IMR-90 (cell line): ENCODE results near the gene PPM1H. TPM values are rescaled to one million over a fixed set of nuclear protein-coding genes. Genes with fewer than 3 reads are reported as not detected.

Experiments
- ATAC-seq: fragments of 200-7000 bp; cut with Tn5 transposase; 2 replicates; pipeline ENCODE4 v1.9.1; 2020; ENCODE audit warnings: low read depth, mild to moderate bottlenecking, moderate library complexity
- BruUV-seq: library from RNA; stranded (reverse); fragments of 400-500 nt; replicated peaks from 2 replicates; lab custom pipeline; 2021; lab: Mats Ljungman, UMichigan
- CTCF ChIA-PET: fragments of 300-600 bp; formaldehyde crosslinking; extraction: SDS; loops from one replicate; lab custom pipeline; 2021; ENCODE audit warnings: antibody characterized with exemption; lab: Yijun Ruan, JAX
- POLR2A ChIA-PET: fragments of 300-600 bp; sonication (Branson Sonifier 250); formaldehyde crosslinking; loops from one replicate; lab custom pipeline; 2022; ENCODE audit warnings: antibody characterized with exemption; ENCODE audit not compliant: unreplicated experiment; lab: Charles Lee
- DNase-seq: peaks from one replicate; pipeline ENCODE4 v3.0.0; 2013
- H2AFZ ChIP-seq: replicated peaks from 2 replicates; pipeline ENCODE3; 2013; ENCODE audit warnings: low read length, mild to moderate bottlenecking; ENCODE audit not compliant: poor library complexity
- H2AK5ac ChIP-seq: 2 replicates; pipeline ENCODE4 v1.6.1; 2013; ENCODE audit warnings: low read depth, low read length, inconsistent platforms
- H2AK9ac ChIP-seq: replicated peaks from 2 replicates; pipeline ENCODE3; 2013; ENCODE audit warnings: mild to moderate bottlenecking, low read depth, low read length, moderate library complexity; ENCODE audit not compliant: poor library complexity
- H2BK120ac ChIP-seq: 2 replicates; pipeline ENCODE4 v1.6.1; 2013; ENCODE audit warnings: low read depth, low read length, inconsistent platforms
- H2BK15ac ChIP-seq: 3 replicates; pipeline ENCODE4 v1.6.1; 2013; ENCODE audit warnings: low read depth, low read length, inconsistent platforms
- H2BK20ac ChIP-seq: 2 replicates; pipeline ENCODE4 v1.6.1; 2013; ENCODE audit warnings: low read depth, mild to moderate bottlenecking, inconsistent platforms, low read length, moderate library complexity
- H2BK5ac ChIP-seq: 2 replicates; pipeline ENCODE4 v1.6.1; 2013; ENCODE audit warnings: mild to moderate bottlenecking, low read depth, low read length, inconsistent platforms; ENCODE audit not compliant: poor library complexity, severe bottlenecking
- H3K14ac ChIP-seq: replicated peaks from 2 replicates; pipeline ENCODE4 v1.6.1; 2013; ENCODE audit warnings: low read depth, low read length, inconsistent platforms
- H3K18ac ChIP-seq: 2 replicates; pipeline ENCODE4 v1.6.1; 2013; ENCODE audit warnings: low read depth, low read length, control low read depth
- H3K23ac ChIP-seq: 2 replicates; pipeline ENCODE4 v1.6.1; 2013; ENCODE audit warnings: low read depth, low read length, inconsistent platforms
- H3K27ac ChIP-seq: 2 replicates; pipeline ENCODE4 v1.5.1; 2013; ENCODE audit warnings: mild to moderate bottlenecking, control low read depth, low read length; ENCODE audit not compliant: insufficient read depth
- H3K27me3 ChIP-seq: 2 replicates; pipeline ENCODE4 v1.6.1; 2013; ENCODE audit warnings: low read length; ENCODE audit not compliant: control insufficient read depth, insufficient read depth
- H3K36me3 ChIP-seq: 2 replicates; pipeline ENCODE4 v1.6.1; 2013; ENCODE audit warnings: low read length, mixed read lengths; ENCODE audit not compliant: control insufficient read depth, insufficient read depth
- H3K4ac ChIP-seq: 2 replicates; pipeline ENCODE4 v1.6.1; 2013; ENCODE audit warnings: low read depth, low read length, inconsistent platforms
- H3K4me1 ChIP-seq: 2 replicates; pipeline ENCODE4 v1.6.1; 2013; ENCODE audit warnings: low read length, mixed read lengths; ENCODE audit not compliant: control insufficient read depth, insufficient read depth
- H3K4me2 ChIP-seq: 2 replicates; pipeline ENCODE4 v1.6.1; 2013; ENCODE audit warnings: low read depth, mild to moderate bottlenecking, control low read depth, low read length, moderate library complexity
- H3K4me3 ChIP-seq: 2 replicates; pipeline ENCODE4 v1.5.1; 2013; ENCODE audit warnings: low read depth, mild to moderate bottlenecking, control low read depth, low read length, moderate library complexity; ENCODE audit not compliant: insufficient read depth
- H3K56ac ChIP-seq: 2 replicates; pipeline ENCODE4 v1.6.1; 2013; ENCODE audit warnings: low read length, inconsistent platforms; ENCODE audit not compliant: insufficient read depth; ENCODE audit errors: extremely low read depth
- H3K79me1 ChIP-seq, 2 experiments: 2 replicates each; pipeline ENCODE4 v1.6.1; 2013; ENCODE audit warnings: low read length in 2 of 2, inconsistent platforms in 1 of 2, low read depth in 1 of 2
- H3K9ac ChIP-seq: 2 replicates; pipeline ENCODE4 v1.6.1; 2013; ENCODE audit warnings: low read depth, low read length, control low read depth
- H3K9me1 ChIP-seq: 2 replicates; pipeline ENCODE4 v1.6.1; 2013; ENCODE audit warnings: low read length, inconsistent platforms; ENCODE audit not compliant: insufficient read depth
- H3K9me3 ChIP-seq: 2 replicates; pipeline ENCODE4 v1.6.1; 2013; ENCODE audit warnings: low read length; ENCODE audit not compliant: control insufficient read depth, insufficient read depth
- H4K20me1 ChIP-seq: 2 replicates; pipeline ENCODE4 v1.6.1; 2013; ENCODE audit warnings: low read length, inconsistent platforms; ENCODE audit not compliant: insufficient read depth
- H4K5ac ChIP-seq: 2 replicates; pipeline ENCODE4 v1.6.1; 2013; ENCODE audit warnings: mild to moderate bottlenecking, low read depth, low read length, control low read depth
- H4K8ac ChIP-seq, 2 experiments: 2 replicates each; pipeline ENCODE4 v1.6.1; 2013; ENCODE audit warnings: low read depth in 2 of 2, low read length in 2 of 2, control low read depth in 1 of 2, inconsistent platforms in 1 of 2
- H4K91ac ChIP-seq: 2 replicates; pipeline ENCODE4 v1.6.1; 2013; ENCODE audit warnings: low read depth, low read length, inconsistent platforms; ENCODE audit not compliant: insufficient read depth
- BHLHE40 ChIP-seq: fragments of 150-350 bp; IDR thresholded peaks from 2 replicates; pipeline ENCODE4 v1.6.1; 2016; ENCODE audit warnings: mild to moderate bottlenecking, low read depth, low read length
- CEBPB ChIP-seq: IDR thresholded peaks from 2 replicates; pipeline ENCODE4 v1.6.1; 2012; ENCODE audit warnings: low read depth, low read length, improper control_type of control experiment
- CHD1 ChIP-seq: IDR thresholded peaks from 2 replicates; pipeline ENCODE4 v1.6.1; 2012; ENCODE audit warnings: low read depth, low read length, improper control_type of control experiment
- FOS ChIP-seq: fragments of 150-350 bp; IDR thresholded peaks from 2 replicates; pipeline ENCODE4 v1.6.1; 2016; ENCODE audit warnings: low read depth, low read length
- MXI1 ChIP-seq: IDR thresholded peaks from 2 replicates; pipeline ENCODE4 v1.6.1; 2012; ENCODE audit warnings: low read depth, mild to moderate bottlenecking, low read length, moderate library complexity, borderline replicate concordance
- RAD21 ChIP-seq: IDR thresholded peaks from 2 replicates; pipeline ENCODE4 v1.6.1; 2012; ENCODE audit warnings: low read length, improper control_type of control experiment
- RCOR1 ChIP-seq: IDR thresholded peaks from 2 replicates; pipeline ENCODE4 v1.6.1; 2012; ENCODE audit warnings: mild to moderate bottlenecking, low read length, improper control_type of control experiment; ENCODE audit not compliant: insufficient replicate concordance
- RFX5 ChIP-seq: IDR thresholded peaks from 2 replicates; pipeline ENCODE4 v1.8.0; 2012; ENCODE audit warnings: low read depth, mild to moderate bottlenecking, low read length, moderate library complexity
- WGBS, 2 experiments: methylation state at CpG; one replicate each; pipeline versions ENCODE4 v1.1.5 to v1.1.7; 2013; ENCODE audit warnings: missing lambda C conversion rate in 2 of 2; ENCODE audit not compliant: insufficient read length in 1 of 2; ENCODE audit errors: extremely low coverage in 2 of 2; 5-methylcytosine and 5-hydroxymethylcytosine counted together
- dilution Hi-C: fragments of 300-500 bp; cut with HindIII; formaldehyde crosslinking; loops from one replicate; pipeline ENCODE4 v1.14.3; 2018; ENCODE audit warnings: low sequenced_read_pairs; ENCODE audit not compliant: unreplicated experiment
- in situ Hi-C: fragments of 300-500 bp; cut with MboI; formaldehyde crosslinking; loops from 3 replicates; pipeline ENCODE4 v1.14.3; 2019; ENCODE audit warnings: low sequenced_read_pairs, inconsistent platforms, mixed read lengths
- intact Hi-C: fragments of 100-400 bp; cut with micrococcal nuclease; formaldehyde crosslinking; loops from 2 replicates; pipeline ENCODE4 v1.10.0; 2022
- polyA plus RNA-seq, 3 experiments: library from polyadenylated mRNA; depleted of rRNA; stranded (reverse); fragments of >200 nt; gene quantifications; 2 replicates each; pipeline ENCODE4 v1.2.3, GENCODE V29; 2012; ENCODE audit warnings: low replicate concordance in 1 of 3
- total RNA-seq: library from RNA; depleted of rRNA; stranded (reverse); fragments of >200 nt; gene quantifications from 2 replicates; pipeline ENCODE4 v1.2.3, GENCODE V29; 2012
- TF ChIP-seq, protein P1 (sequence below): fragments of 150-350 bp; IDR thresholded peaks from 2 replicates; pipeline ENCODE4 v1.6.1; 2017; ENCODE audit warnings: mild to moderate bottlenecking, antibody characterized with exemption, low read length, low read depth
- TF ChIP-seq, protein P2 (sequence below): fragments of 150-350 bp; IDR thresholded peaks from 2 replicates; pipeline ENCODE4 v1.6.1; 2016; ENCODE audit warnings: low read depth, mild to moderate bottlenecking, low read length, moderate library complexity, borderline replicate concordance
- TF ChIP-seq, protein P3 (sequence below): conservative IDR thresholded peaks from 2 replicates; pipeline ENCODE4 v1.5.1; 2012; ENCODE audit warnings: mild to moderate bottlenecking, low read depth, low read length, improper control_type of control experiment

The PPM1H gene
- total and polyA plus RNA-seq, 2 of the 4 experiments (the other 2 are of a cell fraction) = 0.14 to 0.18 TPM

DNA sequence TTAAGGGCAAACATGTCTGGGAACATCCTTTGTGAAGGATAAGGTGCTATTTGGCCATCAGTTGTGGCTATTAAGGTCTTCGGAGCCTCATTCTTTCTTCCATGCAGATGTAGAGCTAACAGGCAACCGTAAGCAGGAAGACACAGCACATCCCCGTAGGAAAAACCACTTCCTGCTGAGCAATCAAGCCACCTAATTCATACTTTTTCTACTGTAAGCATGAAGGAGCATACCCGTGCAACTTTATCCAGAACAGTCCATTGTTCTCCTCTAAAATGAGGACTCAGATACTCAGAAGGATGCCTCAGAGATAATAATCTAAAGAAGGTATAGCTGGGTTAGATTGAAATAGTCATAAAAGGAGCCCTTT lies 232.0 kb downstream of the PPM1H start:
- Histone ChIP-seq H4K5ac (peak overlapping the region; percentile 76), H2AFZ (peak overlapping the region; percentile 85), H3K23ac (peak overlapping the region; percentile 95), H3K4me2 (peak overlapping the region; percentile 56; the same call in 1 of the 2 replicates), H4K91ac (peak overlapping the region; percentile 94), H3K18ac (peak overlapping the region; percentile 85), H3K9me1 (peaks cover 12% of the 10 kb centered on the region), H3K4me3 (no peak overlapping the region), H3K27me3 (no peaks in the 10 kb centered on the region), H3K27ac (peak overlapping the region; percentile 54; the same call in 1 of the 2 replicates), H2AK5ac (peak overlapping the region; percentile 94), H2BK120ac (peak overlapping the region; percentile 99), H4K8ac (peak overlapping the region; percentile 38 to 96), H3K56ac (peak overlapping the region; percentile 89), H3K4me1 (peaks cover 22% of the 10 kb centered on the region), H3K14ac (peak overlapping the region; percentile 97), H3K9ac (no peak overlapping the region; the same call in 1 of the 2 replicates), H2BK5ac (peak overlapping the region; percentile 99), H3K36me3 (no peaks in the 10 kb centered on the region), H4K20me1 (no peaks in the 10 kb centered on the region; the same call in 1 of the 2 replicates), H3K9me3 (no peaks in the 10 kb centered on the region), H3K4ac (peak overlapping the region; percentile 96), H2AK9ac (peak overlapping the region; percentile 94), H2BK15ac (peak overlapping the region; percentile 97), H2BK20ac (peak overlapping the region; percentile 98), H3K79me1 (peaks cover 0 to 2% of the 10 kb centered on the region in 2 experiments; a peak in 1 of 4 replicates)
- no CpG with 5 or more reads among the region's 4 CpGs for WGBS, 2 experiments
- no TSS peak for BruUV-seq
- ChIA-PET CTCF (interaction anchor here (1.0 kb wide), 2 partner anchors 10 to 60 kb away, joined by 3 to 4 read pairs; no protein-coding TSS in a partner anchor), POLR2A (no interaction called here)
- in situ Hi-C loops = no loop called here
- dilution Hi-C loops = no loop called here
- peak; percentile 83 for DNase-seq
- TF ChIP-seq RAD21 (no peak), CHD1 (no peak), BHLHE40 (no peak), RFX5 (no peak), FOS (no peak), CEBPB (no peak), RCOR1 (no peak), MXI1 (no peak)
- TF ChIP-seq, protein P1, sequence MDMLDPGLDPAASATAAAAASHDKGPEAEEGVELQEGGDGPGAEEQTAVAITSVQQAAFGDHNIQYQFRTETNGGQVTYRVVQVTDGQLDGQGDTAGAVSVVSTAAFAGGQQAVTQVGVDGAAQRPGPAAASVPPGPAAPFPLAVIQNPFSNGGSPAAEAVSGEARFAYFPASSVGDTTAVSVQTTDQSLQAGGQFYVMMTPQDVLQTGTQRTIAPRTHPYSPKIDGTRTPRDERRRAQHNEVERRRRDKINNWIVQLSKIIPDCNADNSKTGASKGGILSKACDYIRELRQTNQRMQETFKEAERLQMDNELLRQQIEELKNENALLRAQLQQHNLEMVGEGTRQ = no peak
- TF ChIP-seq, protein P2, sequence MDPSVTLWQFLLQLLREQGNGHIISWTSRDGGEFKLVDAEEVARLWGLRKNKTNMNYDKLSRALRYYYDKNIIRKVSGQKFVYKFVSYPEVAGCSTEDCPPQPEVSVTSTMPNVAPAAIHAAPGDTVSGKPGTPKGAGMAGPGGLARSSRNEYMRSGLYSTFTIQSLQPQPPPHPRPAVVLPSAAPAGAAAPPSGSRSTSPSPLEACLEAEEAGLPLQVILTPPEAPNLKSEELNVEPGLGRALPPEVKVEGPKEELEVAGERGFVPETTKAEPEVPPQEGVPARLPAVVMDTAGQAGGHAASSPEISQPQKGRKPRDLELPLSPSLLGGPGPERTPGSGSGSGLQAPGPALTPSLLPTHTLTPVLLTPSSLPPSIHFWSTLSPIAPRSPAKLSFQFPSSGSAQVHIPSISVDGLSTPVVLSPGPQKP = no peak
- TF ChIP-seq, protein P3, sequence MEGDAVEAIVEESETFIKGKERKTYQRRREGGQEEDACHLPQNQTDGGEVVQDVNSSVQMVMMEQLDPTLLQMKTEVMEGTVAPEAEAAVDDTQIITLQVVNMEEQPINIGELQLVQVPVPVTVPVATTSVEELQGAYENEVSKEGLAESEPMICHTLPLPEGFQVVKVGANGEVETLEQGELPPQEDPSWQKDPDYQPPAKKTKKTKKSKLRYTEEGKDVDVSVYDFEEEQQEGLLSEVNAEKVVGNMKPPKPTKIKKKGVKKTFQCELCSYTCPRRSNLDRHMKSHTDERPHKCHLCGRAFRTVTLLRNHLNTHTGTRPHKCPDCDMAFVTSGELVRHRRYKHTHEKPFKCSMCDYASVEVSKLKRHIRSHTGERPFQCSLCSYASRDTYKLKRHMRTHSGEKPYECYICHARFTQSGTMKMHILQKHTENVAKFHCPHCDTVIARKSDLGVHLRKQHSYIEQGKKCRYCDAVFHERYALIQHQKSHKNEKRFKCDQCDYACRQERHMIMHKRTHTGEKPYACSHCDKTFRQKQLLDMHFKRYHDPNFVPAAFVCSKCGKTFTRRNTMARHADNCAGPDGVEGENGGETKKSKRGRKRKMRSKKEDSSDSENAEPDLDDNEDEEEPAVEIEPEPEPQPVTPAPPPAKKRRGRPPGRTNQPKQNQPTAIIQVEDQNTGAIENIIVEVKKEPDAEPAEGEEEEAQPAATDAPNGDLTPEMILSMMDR = no peak
- intact Hi-C loops = no loop called here
- ATAC-seq = peak; percentile 62
